ACC112 (cell line): ENCODE results near the gene SYCP2.
A peak's percentile ranks its signal among the peaks of the same experiment; 100 is the strongest.

Experiments
- H2AFZ ChIP-seq: fragments of 200-600 bp; sonication (generic); one replicate; pipeline ENCODE4 v1.6.0; 2017; ENCODE audit warnings: antibody characterized with exemption, low read length; ENCODE audit not compliant: unreplicated experiment
- H3K27ac ChIP-seq: fragments of 200-600 bp; sonication (generic); 2 replicates; pipeline ENCODE4 v1.5.1; 2014; ENCODE audit warnings: low read depth, mild to moderate bottlenecking, antibody characterized with exemption, low read length, moderate library complexity
- H3K27me3 ChIP-seq: fragments of 200-600 bp; sonication (generic); 2 replicates; pipeline ENCODE4 v1.6.1; 2014; ENCODE audit warnings: mild to moderate bottlenecking, antibody characterized with exemption, low read length, moderate library complexity, mixed read lengths; ENCODE audit not compliant: insufficient read depth
- H3K36me3 ChIP-seq: fragments of 200-600 bp; sonication (generic); 2 replicates; pipeline ENCODE4 v1.6.1; 2016; ENCODE audit warnings: mild to moderate bottlenecking, antibody characterized with exemption, low read length, moderate library complexity, mixed read lengths; ENCODE audit not compliant: insufficient read depth
- H3K4me1 ChIP-seq: fragments of 200-600 bp; sonication (generic); one replicate; pipeline ENCODE4 v1.6.1; 2016; ENCODE audit warnings: low read length, mixed read lengths; ENCODE audit not compliant: insufficient read depth, unreplicated experiment, control insufficient read depth
- H3K4me3 ChIP-seq: fragments of 200-600 bp; sonication (generic); 2 replicates; pipeline ENCODE4 v1.5.1; 2014; ENCODE audit warnings: mild to moderate bottlenecking, low read depth, low read length
- H3K79me2 ChIP-seq: fragments of 200-600 bp; sonication (generic); one replicate; pipeline ENCODE4 v1.6.0; 2016; ENCODE audit warnings: low read length; ENCODE audit not compliant: control insufficient read depth, unreplicated experiment, insufficient read depth

Gene SYCP2

DNA sequence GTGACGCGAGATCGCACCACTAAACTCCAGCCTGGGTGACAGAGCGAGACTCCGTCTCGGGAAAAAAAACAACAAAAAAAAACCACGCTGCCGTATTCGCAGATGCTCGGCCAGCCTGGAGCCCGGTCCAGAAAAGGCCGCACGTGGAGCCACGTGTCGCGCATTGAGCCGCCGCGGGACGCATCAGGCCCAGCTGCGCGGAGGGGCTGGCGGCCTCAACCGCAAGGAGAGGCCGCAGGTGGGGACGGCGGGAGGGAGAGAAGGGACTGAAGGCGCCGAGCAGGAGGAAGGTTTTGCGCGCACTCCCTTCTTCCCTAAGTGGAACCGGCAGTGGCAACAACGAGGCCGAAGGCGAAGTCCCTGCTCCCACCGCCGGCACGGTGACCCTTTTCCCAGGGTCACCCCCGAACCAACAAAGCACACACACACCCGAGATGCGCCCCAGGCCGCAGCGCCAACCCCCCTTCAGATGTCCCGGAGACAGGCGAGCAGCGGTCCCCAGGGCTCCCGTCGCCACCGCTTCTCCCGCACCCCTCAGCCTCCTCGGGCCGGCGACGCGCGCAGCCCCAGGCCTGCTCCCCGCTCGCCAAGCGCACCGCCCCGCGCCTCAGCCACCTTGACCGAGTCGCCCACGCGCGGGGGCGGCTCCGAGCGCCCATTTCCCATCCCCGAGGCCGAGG lies 681 bp downstream of the SYCP2 start:
- Histone ChIP-seq H3K4me3 (peak overlapping the region; percentile 88), H3K36me3 (no peaks in the 10 kb centered on the region), H3K79me2 (peaks cover 3% of the 10 kb centered on the region), H3K27me3 (no peaks in the 10 kb centered on the region), H3K27ac (no peak overlapping the region), H3K4me1 (no peaks in the 10 kb centered on the region), H2AFZ (peak overlapping the region; percentile 15)

- Histone ChIP-seq H3K27me3 (no peaks in the 10 kb centered on the region), H3K4me1 (no peaks in the 10 kb centered on the region), H2AFZ (no peak overlapping the region), H3K36me3 (no peaks in the 10 kb centered on the region), H3K4me3 (no peak overlapping the region), H3K79me2 (peaks cover 5% of the 10 kb centered on the region), H3K27ac (no peak overlapping the region)
These were observed 1.7 kb downstream of the SYCP2 start for GRCh38 chr20:59931511-59932312.

DNA sequence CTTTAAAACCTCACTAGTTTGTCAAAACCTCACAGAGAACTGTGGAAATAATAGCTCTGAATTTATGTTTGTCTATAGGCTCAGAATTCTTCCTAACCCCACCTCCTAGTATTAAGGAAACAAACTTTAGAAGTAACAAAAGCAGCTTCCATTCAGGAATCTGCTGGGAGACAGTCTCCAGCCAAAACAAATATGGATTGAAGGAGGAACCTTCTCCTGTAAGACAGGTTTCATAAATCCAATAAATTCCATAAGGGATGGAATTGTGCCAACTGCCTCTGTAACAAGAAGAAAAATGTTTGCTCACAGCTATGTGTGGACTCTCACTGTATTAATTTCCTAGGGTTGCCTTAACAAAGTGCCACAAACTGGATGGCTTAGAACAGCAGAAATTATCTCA lies 7.5 kb downstream of the SYCP2 start:
- H2AFZ ChIP-seq, result no peak overlapping the region
- H3K27me3 ChIP-seq, result no peaks in the 10 kb centered on the region
- H3K4me1 ChIP-seq, result no peaks in the 10 kb centered on the region
- no peak overlapping the region for H3K4me3 ChIP-seq
- H3K36me3 ChIP-seq, result no peaks in the 10 kb centered on the region
- H3K79me2 ChIP-seq, result peaks cover 5% of the 10 kb centered on the region
- H3K27ac ChIP-seq, result no peak overlapping the region

GRCh38 chr20:59925359-59925758 lies 8.1 kb downstream of the SYCP2 start:
- Histone ChIP-seq H3K4me3 (no peak overlapping the region), H3K79me2 (peaks cover 5% of the 10 kb centered on the region), H3K36me3 (no peaks in the 10 kb centered on the region), H2AFZ (no peak overlapping the region), H3K4me1 (peaks cover 5% of the 10 kb centered on the region), H3K27ac (no peak overlapping the region), H3K27me3 (no peaks in the 10 kb centered on the region)

- no peak overlapping the region for H2AFZ ChIP-seq
- H3K4me3 ChIP-seq, result no peak overlapping the region
- no peaks in the 10 kb centered on the region for H3K27me3 ChIP-seq
- no peaks in the 10 kb centered on the region for H3K36me3 ChIP-seq
- peaks cover 5% of the 10 kb centered on the region for H3K79me2 ChIP-seq
- no peak overlapping the region for H3K27ac ChIP-seq
- peaks cover 7% of the 10 kb centered on the region for H3K4me1 ChIP-seq
These were observed 9.9 kb downstream of the SYCP2 start for GRCh38 chr20:59923514-59923913.

- 0 out of 2 replicates have a peak overlapping the region, but pooled peaks have one; percentile 12 for H3K27ac ChIP-seq
- H3K27me3 ChIP-seq, result no peaks in the 10 kb centered on the region
- no peaks in the 10 kb centered on the region for H3K36me3 ChIP-seq
These were observed 12.5 kb downstream of the SYCP2 start for GRCh38 chr20:59920944-59921343.

DNA sequence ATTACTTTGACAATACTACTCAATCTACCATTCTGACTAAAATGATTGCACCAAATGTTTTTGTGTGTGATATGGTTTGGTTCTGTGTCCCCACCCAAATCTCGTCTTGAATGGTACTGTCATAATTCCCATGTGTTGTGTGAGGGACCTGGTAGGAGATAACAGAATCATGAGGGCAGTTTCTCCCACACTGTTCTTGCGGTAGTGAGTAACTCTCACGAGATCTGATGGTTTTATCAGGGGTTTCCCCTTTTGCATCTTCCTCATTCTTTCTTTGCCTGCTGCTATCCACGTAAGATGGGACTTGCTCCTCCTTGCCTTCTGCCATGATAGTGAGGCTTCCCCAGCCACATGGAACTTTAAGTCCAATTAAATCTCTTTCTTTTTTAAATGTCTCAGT lies 20.8 kb downstream of the SYCP2 start:
- no peaks in the 10 kb centered on the region for H3K27me3 ChIP-seq

More at GRCh38 chr20:59920944-59921343, 12.5 kb downstream of the SYCP2 start:
- Histone ChIP-seq H2AFZ (peak overlapping the region; percentile 34), H3K4me3 (no peak overlapping the region), H3K4me1 (peaks cover 7% of the 10 kb centered on the region), H3K79me2 (no peaks in the 10 kb centered on the region)

DNA sequence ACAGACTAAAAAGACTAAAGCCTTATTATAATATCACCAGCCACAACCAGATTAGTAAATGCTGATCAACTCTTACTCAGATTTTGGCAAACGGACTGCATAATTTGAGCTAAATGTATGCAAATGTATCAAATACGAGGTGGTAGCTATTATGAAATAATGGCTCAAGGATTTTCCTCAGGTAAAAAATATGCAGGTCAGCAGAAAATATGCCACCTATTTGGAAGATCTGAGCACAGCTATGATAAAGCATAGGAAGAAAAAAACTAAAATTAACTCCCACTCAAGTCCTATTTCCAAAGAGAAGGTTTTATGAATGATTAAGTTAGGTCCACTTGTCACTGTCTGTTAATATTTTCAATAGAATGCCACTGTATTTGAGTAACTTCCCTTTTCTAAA lies 22.4 kb downstream of the SYCP2 start:
- Histone ChIP-seq H2AFZ (no peak overlapping the region), H3K27ac (no peak overlapping the region), H3K36me3 (no peaks in the 10 kb centered on the region), H3K4me3 (no peak overlapping the region), H3K4me1 (no peaks in the 10 kb centered on the region), H3K79me2 (no peaks in the 10 kb centered on the region), H3K27me3 (no peaks in the 10 kb centered on the region)

More for the DNA sequence above, 20.8 kb downstream of the SYCP2 start:
- no peak overlapping the region for H3K4me3 ChIP-seq
- H3K36me3 ChIP-seq, result no peaks in the 10 kb centered on the region
- H3K4me1 ChIP-seq, result no peaks in the 10 kb centered on the region
- H3K79me2 ChIP-seq, result no peaks in the 10 kb centered on the region
- H2AFZ ChIP-seq, result no peak overlapping the region
- H3K27ac ChIP-seq, result no peak overlapping the region

DNA sequence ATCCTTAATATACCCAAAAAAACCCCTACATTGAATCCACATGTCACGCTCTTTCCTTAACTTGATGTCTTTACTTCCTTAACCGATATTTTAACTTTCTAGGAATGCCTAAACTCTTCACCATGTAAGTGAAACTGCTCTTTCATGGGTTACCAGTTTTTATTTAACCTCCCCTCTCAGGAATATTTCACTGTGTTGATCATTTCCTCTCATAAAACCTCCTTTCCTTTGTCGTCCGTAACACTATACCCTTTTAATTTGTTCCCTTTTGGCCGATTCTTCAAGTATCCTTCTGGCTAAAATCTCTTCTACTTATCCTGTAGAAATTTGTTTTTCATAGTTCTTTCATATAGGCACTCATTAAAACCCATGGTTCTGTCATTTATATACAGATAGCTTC lies 24.6 kb downstream of the SYCP2 start:
- Histone ChIP-seq H3K27ac (no peak overlapping the region), H2AFZ (no peak overlapping the region), H3K36me3 (no peaks in the 10 kb centered on the region), H3K4me3 (no peak overlapping the region), H3K4me1 (no peaks in the 10 kb centered on the region), H3K79me2 (no peaks in the 10 kb centered on the region), H3K27me3 (no peaks in the 10 kb centered on the region)

GRCh38 chr20:59903621-59904020 lies 29.8 kb downstream of the SYCP2 start:
- Histone ChIP-seq H3K4me1 (no peaks in the 10 kb centered on the region), H2AFZ (no peak overlapping the region), H3K27ac (no peak overlapping the region), H3K79me2 (no peaks in the 10 kb centered on the region), H3K4me3 (no peak overlapping the region), H3K36me3 (no peaks in the 10 kb centered on the region), H3K27me3 (no peaks in the 10 kb centered on the region)

- no peak overlapping the region for H3K4me3 ChIP-seq
- H3K4me1 ChIP-seq, result no peaks in the 10 kb centered on the region
- no peak overlapping the region for H3K27ac ChIP-seq
- H3K79me2 ChIP-seq, result no peaks in the 10 kb centered on the region
- H3K36me3 ChIP-seq, result no peaks in the 10 kb centered on the region
- no peak overlapping the region for H2AFZ ChIP-seq
- H3K27me3 ChIP-seq, result no peaks in the 10 kb centered on the region
These were observed 31.0 kb downstream of the SYCP2 start for GRCh38 chr20:59902470-59902869.
